ENCODE data around the gene TACR1.

TACR1 gene

GRCh38 chr2:75140288-75140687 lies 59.0 kb downstream of the TACR1 start:
- no peaks in the 10 kb centered on the region for H3K36me3 ChIP-seq (ENCODE audit: insufficient read depth, low read length)
- no peak overlapping the region for H3K9ac ChIP-seq (ENCODE audit: low read depth, low read length)
- no peak overlapping the region for H3K4me2 ChIP-seq (ENCODE audit: low read length)
- no peaks in the 10 kb centered on the region for H3K9me3 ChIP-seq (replicated peaks; ENCODE audit: low read length)
- H3K4me3 ChIP-seq (ENCODE audit: low read length): no peak overlapping the region
- H3K4me1 ChIP-seq (ENCODE audit: control insufficient read depth, insufficient read depth, low read length): no peaks in the 10 kb centered on the region
- H3K27me3 ChIP-seq (ENCODE audit: control insufficient read depth, insufficient read depth, low read length): peaks cover 8% of the 10 kb centered on the region

DNA sequence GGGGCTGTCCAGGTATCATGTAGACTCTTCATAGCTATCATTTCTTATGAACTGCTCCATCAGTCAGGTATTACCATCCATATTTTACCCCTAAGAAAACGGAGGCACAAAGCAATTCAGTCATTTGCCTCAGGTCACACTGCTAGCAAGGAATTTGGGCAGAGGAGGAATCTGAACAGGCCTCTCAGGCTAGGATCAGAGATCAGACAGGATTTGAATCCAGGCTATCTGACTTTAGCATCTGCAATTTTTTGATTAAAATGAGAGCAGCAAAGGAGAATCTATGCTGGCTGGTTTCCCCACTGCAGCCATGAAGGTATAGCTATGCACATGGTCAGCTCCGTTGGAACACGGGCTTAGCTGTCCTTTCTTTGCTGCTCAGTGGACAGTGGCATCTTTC lies 60.1 kb downstream of the TACR1 start:
- Histone ChIP-seq H3K36me3 (ENCODE audit: insufficient read depth, low read length) (no peaks in the 10 kb centered on the region), H3K27me3 (ENCODE audit: control insufficient read depth, insufficient read depth, low read length) (peaks cover 8% of the 10 kb centered on the region), H3K4me3 (ENCODE audit: low read length) (no peak overlapping the region), H3K9ac (ENCODE audit: low read depth, low read length) (no peak overlapping the region), H3K4me1 (ENCODE audit: control insufficient read depth, insufficient read depth, low read length) (no peaks in the 10 kb centered on the region), H3K4me2 (ENCODE audit: low read length) (no peak overlapping the region), H3K9me3 (replicated peaks; ENCODE audit: low read length) (no peaks in the 10 kb centered on the region)

- Histone ChIP-seq H3K4me2 (ENCODE audit: low read length) (no peak overlapping the region), H3K36me3 (ENCODE audit: insufficient read depth, low read length) (no peaks in the 10 kb centered on the region), H3K9me3 (replicated peaks; ENCODE audit: low read length) (no peaks in the 10 kb centered on the region), H3K4me3 (ENCODE audit: low read length) (no peak overlapping the region), H3K4me1 (ENCODE audit: control insufficient read depth, insufficient read depth, low read length) (no peaks in the 10 kb centered on the region), H3K27me3 (ENCODE audit: control insufficient read depth, insufficient read depth, low read length) (peaks cover 8% of the 10 kb centered on the region), H3K9ac (ENCODE audit: low read depth, low read length) (no peak overlapping the region)
Observed at GRCh38 chr2:75138528-75138927, 60.8 kb downstream of the TACR1 start.

- Histone ChIP-seq H3K4me1 (ENCODE audit: control insufficient read depth, insufficient read depth, low read length) (no peaks in the 10 kb centered on the region), H3K4me2 (ENCODE audit: low read length) (no peak overlapping the region), H3K9ac (ENCODE audit: low read depth, low read length) (no peak overlapping the region), H3K9me3 (replicated peaks; ENCODE audit: low read length) (no peaks in the 10 kb centered on the region), H3K36me3 (ENCODE audit: insufficient read depth, low read length) (no peaks in the 10 kb centered on the region), H3K4me3 (ENCODE audit: low read length) (no peak overlapping the region), H3K27me3 (ENCODE audit: control insufficient read depth, insufficient read depth, low read length) (peaks cover 8% of the 10 kb centered on the region)
Observed at GRCh38 chr2:75135776-75136400, 63.4 kb downstream of the TACR1 start.

- H3K36me3 ChIP-seq (ENCODE audit: insufficient read depth, low read length): no peaks in the 10 kb centered on the region
- no peak overlapping the region for H3K4me2 ChIP-seq (ENCODE audit: low read length)
- no peak overlapping the region for H3K9ac ChIP-seq (ENCODE audit: low read depth, low read length)
- peaks cover 3% of the 10 kb centered on the region for H3K27me3 ChIP-seq (ENCODE audit: control insufficient read depth, insufficient read depth, low read length)
- no peaks in the 10 kb centered on the region for H3K9me3 ChIP-seq (replicated peaks; ENCODE audit: low read length)
- no peaks in the 10 kb centered on the region for H3K4me1 ChIP-seq (ENCODE audit: control insufficient read depth, insufficient read depth, low read length)
- no peak overlapping the region for H3K4me3 ChIP-seq (ENCODE audit: low read length)
Observed at GRCh38 chr2:75134860-75135259, 64.5 kb downstream of the TACR1 start.

DNA sequence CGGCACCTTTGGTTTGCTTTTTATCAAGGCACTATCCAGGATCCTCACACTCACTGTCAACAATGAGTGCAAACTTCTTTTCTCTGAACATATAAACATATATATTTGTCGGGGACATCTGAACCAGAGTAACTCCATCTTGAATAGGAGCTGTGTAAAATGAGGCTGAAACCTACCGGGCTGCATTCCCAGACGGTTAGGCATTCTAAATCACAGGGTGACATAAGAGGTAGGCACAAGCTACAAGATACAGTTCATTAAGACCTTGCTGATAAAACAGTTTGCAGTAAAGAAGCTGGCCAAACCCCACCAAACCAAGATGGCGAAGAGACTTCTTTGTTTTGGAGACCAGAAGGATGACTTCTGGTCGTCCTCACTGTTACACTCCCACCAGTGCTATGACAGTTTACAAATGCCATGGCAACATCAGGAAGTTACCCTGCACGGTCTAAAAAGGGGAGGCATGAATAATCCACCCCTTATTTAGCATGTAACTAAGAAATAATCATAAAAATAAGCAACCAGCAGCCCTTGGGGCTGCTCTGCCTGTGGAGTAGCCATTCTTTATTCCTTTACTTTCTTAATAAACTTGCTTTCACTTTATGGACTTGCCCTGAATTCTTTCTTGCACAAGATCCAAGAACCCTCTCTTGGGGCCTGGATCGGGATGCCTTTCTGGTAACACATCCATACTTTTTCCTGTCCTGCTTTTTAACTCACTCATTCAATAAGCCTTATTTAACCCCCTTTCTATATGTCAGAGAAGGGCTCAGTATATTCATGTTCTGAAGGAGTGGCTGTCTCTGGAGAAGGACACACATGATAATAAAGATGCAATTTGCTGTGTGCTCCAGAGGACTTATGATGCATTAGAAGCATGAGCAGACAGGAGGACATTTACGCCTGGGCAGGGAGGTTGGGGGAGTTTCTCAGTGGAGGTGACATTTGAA lies 65.4 kb downstream of the TACR1 start:
- Histone ChIP-seq H3K4me1 (ENCODE audit: control insufficient read depth, insufficient read depth, low read length) (no peaks in the 10 kb centered on the region), H3K4me3 (ENCODE audit: low read length) (no peak overlapping the region), H3K9ac (ENCODE audit: low read depth, low read length) (no peak overlapping the region)

GRCh38 chr2:75130171-75130570 lies 69.1 kb downstream of the TACR1 start:
- H3K4me2 ChIP-seq (ENCODE audit: low read length): no peak overlapping the region
- no peaks in the 10 kb centered on the region for H3K36me3 ChIP-seq (ENCODE audit: insufficient read depth, low read length)
- H3K27me3 ChIP-seq (ENCODE audit: control insufficient read depth, insufficient read depth, low read length): no peaks in the 10 kb centered on the region
- H3K9me3 ChIP-seq (replicated peaks; ENCODE audit: low read length): no peaks in the 10 kb centered on the region
- H3K4me3 ChIP-seq (ENCODE audit: low read length): no peak overlapping the region
- H3K4me1 ChIP-seq (ENCODE audit: control insufficient read depth, insufficient read depth, low read length): no peaks in the 10 kb centered on the region
- no peak overlapping the region for H3K9ac ChIP-seq (ENCODE audit: low read depth, low read length)

More for the DNA sequence above, 65.4 kb downstream of the TACR1 start:
- Histone ChIP-seq H3K36me3 (ENCODE audit: insufficient read depth, low read length) (no peaks in the 10 kb centered on the region), H3K27me3 (ENCODE audit: control insufficient read depth, insufficient read depth, low read length) (no peaks in the 10 kb centered on the region), H3K9me3 (replicated peaks; ENCODE audit: low read length) (no peaks in the 10 kb centered on the region), H3K4me2 (ENCODE audit: low read length) (no peak overlapping the region)

DNA sequence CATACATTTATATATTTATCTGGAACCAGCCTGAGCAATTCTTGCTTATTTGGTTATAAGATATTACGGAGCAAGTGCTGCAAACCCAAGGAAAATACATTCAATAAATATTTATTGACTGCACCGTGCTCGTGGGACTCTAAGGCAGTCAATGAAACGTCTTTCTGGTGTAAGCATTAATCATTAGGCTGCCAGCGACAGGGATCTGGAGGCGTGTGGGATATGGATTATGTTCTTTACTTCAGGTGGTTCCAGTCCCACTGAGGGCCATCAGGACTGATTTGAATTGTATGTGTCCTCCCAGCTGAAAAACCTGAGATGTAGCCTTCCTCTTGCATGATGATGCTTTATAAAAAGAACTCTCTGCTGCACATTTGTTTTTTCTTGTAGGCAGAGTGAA lies 75.4 kb downstream of the TACR1 start:
- Histone ChIP-seq H3K36me3 (ENCODE audit: insufficient read depth, low read length) (no peaks in the 10 kb centered on the region), H3K9ac (ENCODE audit: low read depth, low read length) (no peak overlapping the region), H3K9me3 (replicated peaks; ENCODE audit: low read length) (no peaks in the 10 kb centered on the region), H3K4me3 (ENCODE audit: low read length) (no peak overlapping the region), H3K4me1 (ENCODE audit: control insufficient read depth, insufficient read depth, low read length) (no peaks in the 10 kb centered on the region), H3K27me3 (ENCODE audit: control insufficient read depth, insufficient read depth, low read length) (no peaks in the 10 kb centered on the region), H3K4me2 (ENCODE audit: low read length) (no peak overlapping the region)

- H3K9ac ChIP-seq (ENCODE audit: low read depth, low read length): no peak overlapping the region
- H3K27me3 ChIP-seq (ENCODE audit: control insufficient read depth, insufficient read depth, low read length): no peaks in the 10 kb centered on the region
- no peaks in the 10 kb centered on the region for H3K4me1 ChIP-seq (ENCODE audit: control insufficient read depth, insufficient read depth, low read length)
- H3K36me3 ChIP-seq (ENCODE audit: insufficient read depth, low read length): no peaks in the 10 kb centered on the region
- H3K9me3 ChIP-seq (replicated peaks; ENCODE audit: low read length): no peaks in the 10 kb centered on the region
- H3K4me2 ChIP-seq (ENCODE audit: low read length): no peak overlapping the region
- no peak overlapping the region for H3K4me3 ChIP-seq (ENCODE audit: low read length)
Observed at GRCh38 chr2:75113231-75113869, 86.0 kb downstream of the TACR1 start.

DNA sequence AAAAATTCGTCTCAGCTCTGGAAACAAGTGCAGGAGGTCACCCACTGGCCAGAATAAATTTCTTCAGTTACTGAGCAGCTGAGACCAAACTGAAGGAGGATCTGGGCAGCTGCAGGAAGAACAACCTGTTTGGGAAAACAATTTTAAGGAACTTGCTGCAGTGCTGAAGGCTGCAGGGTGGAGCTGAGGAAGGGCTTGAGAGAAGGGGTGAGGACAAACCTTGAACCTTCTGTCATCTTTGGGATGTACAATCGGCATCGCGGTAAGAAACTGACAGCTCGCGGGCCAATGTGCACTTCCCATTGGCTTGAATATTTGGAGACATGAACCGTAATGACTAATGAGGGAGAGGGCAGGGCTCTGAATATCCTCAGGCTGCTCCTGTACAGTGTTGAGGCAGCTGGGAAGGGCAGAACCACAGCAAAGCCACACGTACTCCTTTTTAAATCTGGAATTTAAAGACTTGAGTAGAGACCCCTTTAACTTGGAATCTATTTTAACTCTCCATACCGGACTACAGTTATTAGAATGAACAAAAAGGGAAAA lies 90.3 kb downstream of the TACR1 start:
- Histone ChIP-seq H3K27me3 (ENCODE audit: control insufficient read depth, insufficient read depth, low read length) (no peaks in the 10 kb centered on the region), H3K4me2 (ENCODE audit: low read length) (peak overlapping the region; percentile 67), H3K36me3 (ENCODE audit: insufficient read depth, low read length) (no peaks in the 10 kb centered on the region), H3K9me3 (replicated peaks; ENCODE audit: low read length) (no peaks in the 10 kb centered on the region), H3K4me3 (ENCODE audit: low read length) (no peak overlapping the region), H3K9ac (ENCODE audit: low read depth, low read length) (no peak overlapping the region), H3K4me1 (ENCODE audit: control insufficient read depth, insufficient read depth, low read length) (no peaks in the 10 kb centered on the region)

- H3K4me2 ChIP-seq (ENCODE audit: low read length): no peak overlapping the region
- no peak overlapping the region for H3K4me3 ChIP-seq (ENCODE audit: low read length)
- H3K27me3 ChIP-seq (ENCODE audit: control insufficient read depth, insufficient read depth, low read length): no peaks in the 10 kb centered on the region
- H3K9me3 ChIP-seq (replicated peaks; ENCODE audit: low read length): peaks cover 3% of the 10 kb centered on the region
- peaks cover 14% of the 10 kb centered on the region for H3K4me1 ChIP-seq (ENCODE audit: control insufficient read depth, insufficient read depth, low read length)
- no peaks in the 10 kb centered on the region for H3K36me3 ChIP-seq (ENCODE audit: insufficient read depth, low read length)
- H3K9ac ChIP-seq (ENCODE audit: low read depth, low read length): no peak overlapping the region
Observed at GRCh38 chr2:75102011-75102410, 97.3 kb downstream of the TACR1 start.
